NCI-H526 treated with DMSO at 0.1 percent for 48 hours (cell line): ENCODE measurements around the gene HSD3B7.

Experiments used
- DNase-seq: peaks from one replicate; lab custom pipeline; 2025; lab: John Stamatoyannopoulos, UW

HSD3B7 gene

GRCh38 chr16:30956601-30957455 lies 28.2 kb upstream of the HSD3B7 start:
- DNase-seq, result peak; percentile 70

DNA sequence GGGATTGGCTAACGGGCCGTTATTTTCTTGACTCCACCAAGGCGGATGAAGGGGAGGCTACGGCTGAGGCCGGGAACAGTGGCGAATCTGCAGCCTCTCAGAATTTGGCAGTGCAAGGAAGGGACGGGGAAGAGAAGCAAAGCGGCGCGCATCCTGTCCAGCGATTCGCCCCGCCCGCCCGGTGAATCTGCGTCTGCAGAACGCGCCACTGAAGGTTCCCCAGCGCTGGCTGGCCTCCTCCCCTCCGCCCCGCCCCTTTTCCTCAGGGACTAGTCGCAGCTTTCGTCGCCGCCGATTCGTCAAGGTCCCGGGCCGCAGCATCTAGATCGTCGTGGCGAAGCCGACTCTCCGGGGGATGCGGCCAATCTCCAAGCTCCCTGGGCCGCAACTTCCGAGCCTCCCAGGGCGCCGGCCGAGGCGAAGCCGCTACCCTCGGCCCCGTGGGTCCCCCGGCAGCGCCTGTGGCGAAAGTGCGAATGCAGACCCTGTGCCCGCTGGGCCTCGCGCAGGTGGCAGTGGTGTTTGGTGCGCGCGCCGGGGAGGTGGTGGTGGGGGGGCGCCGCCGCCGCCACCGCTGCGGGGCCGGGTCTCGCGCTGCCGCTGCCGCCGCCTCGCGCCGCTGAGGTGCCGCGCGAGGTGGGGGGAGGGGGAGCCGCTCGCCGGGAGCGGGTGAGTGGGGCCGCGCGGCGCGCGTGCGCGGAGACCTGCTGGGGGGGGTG lies 27.4 kb upstream of the HSD3B7 start, which contains the start of gene SETD1A:
SETD1A (plus strand) TSS at position 299 of the 719 bp plus-strand sequence. CDS start 978 bp downstream, outside the sequence.
- peak; percentile 84 for DNase-seq

GRCh38 chr16:30958175-30959079 lies 26.6 kb upstream of the HSD3B7 start:
- no peak for DNase-seq

DNA sequence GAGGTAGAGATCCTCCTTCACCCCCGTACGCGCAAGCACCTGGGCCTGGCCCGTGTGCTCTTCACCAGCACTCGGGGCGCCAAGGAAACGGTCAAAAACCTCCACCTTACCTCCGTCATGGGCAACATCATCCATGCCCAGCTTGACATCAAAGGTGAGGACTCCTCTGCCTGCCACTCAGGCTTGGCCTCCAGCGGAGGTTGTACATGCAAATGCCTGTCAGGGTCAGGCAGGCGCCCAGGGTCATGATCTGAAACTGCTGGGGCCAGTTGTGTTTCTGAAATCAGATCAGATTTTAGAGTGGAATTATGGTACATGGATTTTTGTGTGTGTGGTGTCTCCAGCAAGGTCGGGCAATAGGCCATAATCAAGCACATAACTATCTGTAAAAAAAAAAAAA lies 23.6 kb upstream of the HSD3B7 start:
- no peak for DNase-seq

DNA sequence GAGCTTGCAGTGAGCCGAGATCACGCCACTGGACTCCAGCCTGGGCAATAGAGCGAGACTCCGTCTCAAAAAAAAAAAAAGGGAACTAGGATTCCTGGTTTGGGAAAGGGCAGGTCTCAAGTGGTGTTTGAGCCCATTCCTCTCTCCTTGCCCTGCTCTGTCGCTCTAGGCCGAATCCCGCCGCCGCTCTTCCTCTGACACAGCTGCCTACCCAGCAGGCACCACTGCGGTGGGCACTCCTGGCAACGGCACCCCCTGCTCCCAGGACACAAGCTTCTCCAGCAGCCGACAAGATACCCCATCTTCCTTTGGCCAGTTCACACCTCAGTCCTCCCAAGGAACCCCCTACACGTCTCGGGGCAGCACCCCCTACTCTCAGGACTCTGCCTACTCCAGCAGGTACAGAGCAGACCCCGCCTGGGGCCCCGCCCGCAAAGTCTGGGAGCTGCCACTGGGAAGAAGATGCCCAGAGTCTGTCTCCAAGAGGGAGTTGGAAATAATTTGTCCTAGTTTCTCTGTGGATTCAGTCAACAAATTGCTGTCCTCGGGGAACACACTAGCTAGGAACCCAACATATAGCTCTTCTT lies 21.0 kb upstream of the HSD3B7 start:
- DNase-seq, result no peak

- DNase-seq, result no peak
Measured at GRCh38 chr16:30964574-30965226, 20.3 kb upstream of the HSD3B7 start.

DNA sequence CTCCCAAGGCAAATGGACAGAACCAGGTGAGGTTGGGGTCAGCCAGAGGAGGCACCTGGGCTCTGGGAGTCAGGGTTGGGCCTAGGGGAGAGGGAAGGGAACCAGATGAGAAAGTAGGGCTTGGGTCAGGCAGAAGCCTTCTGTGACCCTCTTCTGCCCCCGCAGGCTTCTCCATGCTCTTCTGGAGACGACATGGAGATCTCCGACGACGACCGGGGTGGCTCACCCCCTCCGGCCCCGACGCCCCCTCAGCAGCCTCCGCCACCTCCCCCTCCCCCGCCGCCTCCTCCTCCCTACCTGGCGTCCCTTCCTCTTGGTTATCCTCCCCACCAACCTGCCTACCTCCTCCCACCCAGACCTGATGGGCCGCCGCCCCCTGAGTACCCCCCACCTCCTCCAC lies 19.6 kb upstream of the HSD3B7 start:
- no peak for DNase-seq

DNA sequence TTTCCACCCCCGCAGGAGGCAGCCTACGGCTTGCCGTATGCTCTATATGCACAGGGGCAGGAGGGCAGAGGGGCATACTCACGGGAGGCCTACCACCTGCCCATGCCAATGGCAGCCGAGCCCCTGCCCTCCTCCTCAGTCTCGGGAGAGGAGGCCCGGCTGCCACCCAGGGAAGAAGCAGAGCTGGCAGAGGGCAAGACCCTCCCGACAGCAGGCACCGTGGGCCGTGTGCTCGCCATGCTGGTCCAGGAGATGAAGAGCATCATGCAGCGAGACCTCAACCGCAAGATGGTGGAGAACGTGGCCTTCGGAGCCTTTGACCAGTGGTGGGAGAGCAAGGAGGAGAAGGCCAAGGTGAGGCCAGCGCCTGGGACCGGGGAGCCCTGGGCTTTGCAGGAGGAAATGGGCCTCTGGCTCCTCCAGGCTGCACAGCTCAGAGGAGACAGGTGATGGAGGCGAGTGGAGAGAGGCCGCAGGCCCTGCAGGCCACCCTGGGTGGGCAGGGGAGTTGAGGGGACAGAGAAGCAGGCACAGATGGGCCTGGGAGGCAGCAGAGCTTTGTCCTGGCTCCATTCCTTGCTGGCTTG lies 18.9 kb upstream of the HSD3B7 start:
- DNase-seq, result no peak

GRCh38 chr16:30967795-30968194 lies 17.2 kb upstream of the HSD3B7 start:
- no peak for DNase-seq

DNA sequence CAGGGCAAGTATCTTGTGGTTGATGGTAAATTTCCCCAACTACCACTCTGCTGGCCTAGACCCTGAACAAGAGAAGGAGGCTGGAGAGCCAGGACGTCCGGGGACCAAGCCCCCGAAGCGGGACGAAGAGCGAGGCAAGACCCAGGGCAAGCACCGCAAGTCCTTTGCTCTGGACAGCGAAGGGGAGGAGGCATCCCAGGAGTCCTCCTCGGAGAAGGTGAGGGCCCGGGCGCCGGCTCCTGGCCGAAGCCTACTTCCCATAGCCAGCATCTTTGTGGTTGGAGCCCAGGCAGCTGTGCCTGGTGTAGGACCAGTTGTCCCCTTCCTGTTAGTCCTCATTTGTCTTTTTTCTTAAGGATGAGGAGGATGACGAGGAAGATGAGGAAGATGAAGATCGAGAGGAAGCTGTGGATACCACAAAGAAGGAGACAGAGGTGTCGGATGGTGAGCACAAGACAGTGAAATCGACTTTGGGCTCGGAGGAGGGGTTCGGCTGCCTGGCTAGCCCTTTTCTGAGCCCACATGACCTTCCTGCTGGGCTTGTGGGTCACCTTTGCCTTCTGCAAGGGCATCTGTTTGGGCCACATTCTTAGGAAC lies 15.7 kb upstream of the HSD3B7 start:
- DNase-seq, result no peak

GRCh38 chr16:30971298-30971697 lies 13.7 kb upstream of the HSD3B7 start:
- DNase-seq, result no peak

- no peak for DNase-seq
Measured at GRCh38 chr16:30972872-30973271, 12.1 kb upstream of the HSD3B7 start.

GRCh38 chr16:30974348-30974747 lies 10.7 kb upstream of the HSD3B7 start:
- no peak for DNase-seq

DNA sequence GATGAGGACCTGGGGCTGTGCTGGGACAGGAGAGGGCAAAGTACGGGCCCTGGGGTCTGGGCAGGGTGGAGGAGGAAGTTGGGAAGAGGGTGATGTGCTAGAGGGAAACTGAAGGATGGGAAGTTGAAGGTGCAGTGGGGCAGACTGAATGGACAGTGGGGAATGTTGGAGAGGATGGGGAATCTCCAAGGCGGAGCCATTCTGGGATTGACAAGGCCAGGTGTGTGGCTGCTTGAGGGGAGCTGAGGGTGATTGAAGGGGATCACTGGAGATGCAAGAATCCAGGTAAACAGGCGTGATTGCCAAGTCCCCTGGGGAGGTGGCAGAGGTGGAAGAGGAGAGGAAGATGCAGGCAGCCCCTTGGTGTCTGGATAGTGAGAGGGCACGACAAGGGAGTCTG lies 8.5 kb upstream of the HSD3B7 start:
- DNase-seq, result no peak

DNA sequence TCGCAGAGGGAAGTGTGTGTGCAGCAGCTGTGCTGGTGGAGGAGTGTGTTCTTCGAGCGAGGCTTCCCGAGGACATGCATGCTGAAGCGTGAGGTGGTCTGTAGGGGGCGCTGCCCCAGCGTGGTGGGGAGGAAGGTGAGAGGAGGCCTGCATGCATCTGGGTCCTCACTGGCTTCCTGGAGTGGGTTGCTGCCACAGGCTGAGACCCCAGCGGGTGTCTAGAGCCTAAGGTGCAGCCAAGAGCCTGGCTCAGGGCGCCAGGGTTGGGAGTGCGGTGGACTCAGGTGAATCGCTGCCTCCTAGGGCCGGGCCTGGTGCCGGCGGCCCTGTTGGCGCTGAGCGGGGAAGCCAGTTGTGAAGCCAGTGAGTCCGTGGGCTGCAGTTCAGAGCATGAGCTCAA lies 7.5 kb upstream of the HSD3B7 start:
- no peak for DNase-seq

DNA sequence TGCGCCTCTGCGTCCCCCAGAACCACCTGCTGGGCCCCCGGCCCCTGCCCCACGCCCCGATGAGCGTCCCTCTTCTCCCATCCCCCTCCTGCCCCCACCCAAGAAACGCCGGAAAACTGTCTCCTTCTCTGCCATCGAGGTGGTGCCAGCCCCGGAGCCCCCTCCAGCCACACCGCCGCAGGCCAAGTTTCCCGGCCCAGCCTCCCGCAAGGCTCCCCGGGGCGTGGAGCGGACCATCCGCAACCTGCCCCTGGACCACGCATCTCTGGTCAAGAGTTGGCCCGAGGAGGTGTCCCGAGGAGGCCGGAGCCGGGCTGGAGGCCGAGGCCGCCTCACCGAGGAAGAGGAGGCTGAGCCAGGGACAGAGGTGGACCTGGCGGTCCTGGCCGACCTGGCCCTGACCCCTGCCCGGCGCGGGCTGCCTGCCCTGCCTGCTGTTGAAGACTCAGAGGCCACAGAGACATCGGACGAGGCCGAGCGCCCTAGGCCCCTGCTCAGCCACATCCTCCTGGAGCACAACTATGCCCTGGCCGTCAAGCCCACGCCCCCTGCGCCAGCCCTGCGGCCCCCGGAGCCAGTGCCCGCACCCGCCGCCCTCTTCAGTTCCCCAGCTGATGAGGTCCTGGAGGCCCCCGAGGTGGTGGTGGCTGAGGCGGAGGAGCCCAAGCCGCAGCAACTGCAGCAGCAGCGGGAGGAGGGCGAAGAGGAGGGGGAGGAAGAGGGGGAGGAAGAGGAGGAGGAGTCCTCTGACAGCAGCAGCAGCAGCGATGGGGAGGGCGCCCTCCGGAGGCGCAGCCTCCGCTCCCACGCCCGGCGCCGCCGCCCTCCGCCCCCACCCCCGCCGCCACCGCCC lies 5.6 kb upstream of the HSD3B7 start:
- DNase-seq, result no peak

- no peak for DNase-seq
Measured at GRCh38 chr16:30980023-30980371, 5.0 kb upstream of the HSD3B7 start.

GRCh38 chr16:30980434-30980833 lies 4.6 kb upstream of the HSD3B7 start:
- DNase-seq, result no peak

DNA sequence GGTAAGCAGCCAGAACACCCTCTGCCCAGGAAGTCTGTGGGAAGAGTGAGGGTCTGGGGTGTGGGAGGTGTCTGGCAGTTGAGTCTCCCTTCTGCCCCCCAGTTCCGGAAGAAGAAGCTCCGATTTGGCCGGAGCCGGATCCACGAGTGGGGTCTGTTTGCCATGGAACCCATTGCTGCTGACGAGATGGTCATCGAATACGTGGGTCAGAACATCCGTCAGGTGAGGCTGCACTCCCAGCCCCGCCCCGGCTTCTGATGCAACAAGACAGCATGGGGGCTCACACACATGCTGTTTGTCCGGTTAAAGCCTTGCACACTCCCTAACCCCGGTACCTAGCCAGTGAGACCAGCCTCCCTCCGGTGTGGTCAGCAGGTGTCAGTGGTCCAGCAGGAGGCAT lies 4.0 kb upstream of the HSD3B7 start:
- DNase-seq, result no peak
